HG03095 (cell line): ENCODE data around the gene WDR1.

Experiments
- ATAC-seq: cut with Tn5 transposase; IDR thresholded peaks from one replicate; pipeline ENCODE4 v1.9.1; 2021; ENCODE audit warnings: moderate library complexity; ENCODE audit not compliant: unreplicated experiment

WDR1 gene

DNA sequence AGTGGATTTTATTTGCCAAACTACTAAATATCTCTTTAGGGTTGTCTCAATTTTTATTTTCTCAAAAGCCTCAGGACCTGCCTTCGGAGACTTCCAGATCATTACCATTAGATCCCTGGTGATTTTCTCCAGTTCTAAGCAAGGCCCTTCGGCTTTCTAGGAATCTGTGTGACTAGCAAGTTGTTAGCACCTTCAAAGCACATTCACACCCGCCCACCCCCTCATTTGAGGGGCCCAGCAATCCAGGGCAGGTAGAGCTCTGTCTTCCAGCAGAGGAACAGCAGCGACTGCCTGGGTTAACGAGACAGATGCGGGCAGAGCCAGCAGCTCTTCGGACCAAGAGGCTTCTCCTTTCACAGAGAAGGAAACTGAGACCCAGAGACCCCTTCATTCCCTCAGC lies 2.0 kb downstream of the WDR1 start:
- no peak for ATAC-seq

- ATAC-seq: no peak
Measured at GRCh38 chr4:10114147-10114546, 2.5 kb downstream of the WDR1 start.

- ATAC-seq: no peak
Measured at GRCh38 chr4:10113362-10114047, 3.1 kb downstream of the WDR1 start.

DNA sequence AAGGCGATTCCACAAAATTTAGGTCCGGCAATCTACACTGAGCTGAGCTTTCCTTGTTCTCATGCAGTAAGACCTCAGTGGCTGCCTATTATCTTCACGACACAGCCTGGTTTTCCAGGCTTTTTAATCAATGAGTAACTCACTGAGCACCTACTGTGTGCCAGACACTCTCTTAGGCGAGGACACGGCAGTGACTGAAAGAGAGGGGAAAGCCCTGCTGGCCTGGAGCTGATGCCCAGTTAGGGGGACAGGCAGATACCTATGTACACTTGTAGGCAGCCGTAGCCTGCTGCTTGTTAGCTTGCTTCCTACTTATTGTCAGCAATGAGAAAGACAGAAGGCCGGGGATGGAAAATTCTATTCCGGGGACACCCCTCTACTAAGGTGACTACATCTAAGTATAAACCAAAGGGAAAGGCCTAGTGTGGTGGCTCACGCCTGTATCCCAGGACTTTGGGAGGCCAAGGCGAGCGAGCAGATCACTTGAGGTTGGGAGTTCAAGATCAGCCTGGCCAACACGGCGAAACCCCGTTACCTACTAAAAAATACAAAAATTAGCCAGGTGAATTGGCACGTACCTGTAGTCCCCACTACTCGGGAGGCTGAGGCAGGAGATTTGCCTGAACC lies 3.8 kb downstream of the WDR1 start:
- no peak for ATAC-seq

- ATAC-seq: no peak
Measured at GRCh38 chr4:10111067-10111801, 5.4 kb downstream of the WDR1 start.

DNA sequence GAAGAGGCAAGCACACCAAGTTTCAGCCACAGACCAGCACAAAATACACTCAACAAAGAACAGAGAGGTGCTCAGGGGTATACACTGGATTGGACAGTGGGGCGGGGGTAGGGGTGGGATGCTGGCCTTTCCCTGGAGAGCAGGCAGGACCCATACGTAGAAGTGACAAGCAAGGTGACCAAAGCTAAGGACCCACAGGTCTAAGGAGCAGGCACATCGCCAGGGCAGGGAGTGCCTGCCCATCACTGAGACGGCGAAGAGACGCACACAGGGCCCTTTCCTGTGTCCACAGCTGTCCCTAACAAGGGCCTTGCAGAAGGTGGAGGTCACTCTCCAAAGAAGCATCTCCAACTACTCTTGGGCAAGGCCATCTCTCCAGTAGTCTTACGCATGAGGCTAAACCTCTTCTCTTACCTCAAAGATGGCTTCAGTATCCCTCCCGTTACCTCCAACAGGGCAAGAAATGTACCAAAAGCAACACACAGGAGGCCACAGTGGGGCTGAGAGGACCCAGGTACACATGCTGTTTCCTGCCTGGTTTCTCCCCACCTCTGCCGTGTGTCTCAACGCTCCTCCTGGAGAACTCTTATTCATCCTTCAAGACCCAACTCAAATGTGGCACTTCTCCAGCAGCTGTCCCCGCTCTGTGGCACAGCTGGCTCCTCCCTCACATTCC lies 6.5 kb downstream of the WDR1 start:
- ATAC-seq: no peak

DNA sequence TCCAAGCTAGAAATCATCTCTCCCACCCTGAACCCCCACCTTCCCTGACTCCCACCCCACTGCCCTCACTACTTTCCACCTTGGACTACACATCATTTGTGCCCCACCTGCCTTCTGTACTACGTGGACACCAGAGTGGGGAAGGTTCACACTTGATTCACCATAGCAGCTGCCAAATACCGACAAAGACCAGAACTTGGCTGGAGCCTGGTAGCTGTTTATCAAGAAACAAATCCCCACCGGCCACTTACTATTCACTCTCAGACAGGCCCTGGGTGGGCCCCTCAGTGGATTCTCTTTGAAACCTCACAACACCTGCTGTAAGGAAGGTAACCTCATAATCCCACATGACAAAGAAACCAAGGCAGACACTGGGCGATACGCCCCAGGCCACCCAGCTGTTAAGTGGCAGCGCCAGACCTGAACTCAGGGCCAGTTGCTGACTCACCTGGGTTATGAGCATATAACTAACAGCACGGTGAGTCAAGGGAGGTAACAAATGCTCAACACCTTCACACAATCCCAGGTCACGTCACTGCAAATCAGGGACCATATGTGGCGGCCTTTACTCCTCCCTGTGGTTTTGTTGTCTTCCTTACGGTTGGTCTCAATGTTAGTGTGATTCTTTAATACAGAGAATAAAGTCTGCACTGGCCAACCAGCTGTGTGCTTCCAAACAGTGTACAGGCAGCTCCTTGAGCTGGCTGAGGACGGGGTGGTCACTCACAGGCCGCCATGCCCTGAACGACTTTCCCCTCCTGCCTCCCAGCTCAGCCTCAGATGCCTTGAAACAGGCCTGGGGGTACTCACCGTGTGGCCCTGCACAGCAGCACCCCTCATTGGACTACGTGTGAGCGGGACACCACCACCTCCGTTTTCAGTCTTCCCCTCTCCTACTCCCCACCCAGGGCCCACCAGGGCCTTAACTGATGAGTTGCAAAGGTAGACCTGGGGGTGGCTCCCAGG lies 7.5 kb downstream of the WDR1 start:
- ATAC-seq: no peak

GRCh38 chr4:10108391-10108790 lies 8.2 kb downstream of the WDR1 start:
- no peak for ATAC-seq

- no peak for ATAC-seq
Measured at GRCh38 chr4:10107111-10108091, 9.2 kb downstream of the WDR1 start.

- no peak for ATAC-seq
Measured at GRCh38 chr4:10106421-10107039, 10.1 kb downstream of the WDR1 start.

DNA sequence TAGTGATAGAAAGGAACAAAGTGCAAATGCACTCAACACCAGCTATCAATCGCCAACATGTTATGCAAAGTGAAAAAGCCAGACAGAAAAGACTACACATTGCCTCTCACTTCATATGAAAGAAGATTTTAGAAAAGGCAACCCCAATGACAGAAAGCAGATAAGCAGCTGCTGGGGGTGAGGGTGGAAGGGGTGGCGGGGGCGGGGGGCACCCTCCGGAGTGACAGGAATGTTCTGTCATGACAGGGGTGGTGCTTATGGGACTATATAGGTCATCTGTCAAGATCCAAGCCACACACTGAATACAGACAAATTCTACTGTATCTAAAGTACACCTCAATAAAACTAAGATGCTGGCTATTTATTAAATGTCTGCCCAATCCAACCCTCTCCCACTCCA lies 10.7 kb downstream of the WDR1 start:
- ATAC-seq: no peak

GRCh38 chr4:10105421-10105820 lies 11.2 kb downstream of the WDR1 start:
- no peak for ATAC-seq

DNA sequence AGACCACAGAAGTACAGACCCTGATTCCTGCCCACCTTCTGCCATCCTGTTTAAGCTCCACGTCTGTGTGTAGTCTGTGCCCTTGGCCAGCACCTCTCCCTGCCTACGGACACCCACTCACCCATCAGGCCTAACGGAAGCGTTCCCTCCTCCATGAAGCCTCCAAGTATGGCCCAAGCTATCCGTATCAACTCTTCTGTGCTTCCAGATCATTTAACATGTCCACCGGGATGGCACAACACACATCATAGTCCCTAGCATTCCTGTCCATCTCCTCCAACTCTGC lies 11.7 kb downstream of the WDR1 start:
- ATAC-seq: no peak

DNA sequence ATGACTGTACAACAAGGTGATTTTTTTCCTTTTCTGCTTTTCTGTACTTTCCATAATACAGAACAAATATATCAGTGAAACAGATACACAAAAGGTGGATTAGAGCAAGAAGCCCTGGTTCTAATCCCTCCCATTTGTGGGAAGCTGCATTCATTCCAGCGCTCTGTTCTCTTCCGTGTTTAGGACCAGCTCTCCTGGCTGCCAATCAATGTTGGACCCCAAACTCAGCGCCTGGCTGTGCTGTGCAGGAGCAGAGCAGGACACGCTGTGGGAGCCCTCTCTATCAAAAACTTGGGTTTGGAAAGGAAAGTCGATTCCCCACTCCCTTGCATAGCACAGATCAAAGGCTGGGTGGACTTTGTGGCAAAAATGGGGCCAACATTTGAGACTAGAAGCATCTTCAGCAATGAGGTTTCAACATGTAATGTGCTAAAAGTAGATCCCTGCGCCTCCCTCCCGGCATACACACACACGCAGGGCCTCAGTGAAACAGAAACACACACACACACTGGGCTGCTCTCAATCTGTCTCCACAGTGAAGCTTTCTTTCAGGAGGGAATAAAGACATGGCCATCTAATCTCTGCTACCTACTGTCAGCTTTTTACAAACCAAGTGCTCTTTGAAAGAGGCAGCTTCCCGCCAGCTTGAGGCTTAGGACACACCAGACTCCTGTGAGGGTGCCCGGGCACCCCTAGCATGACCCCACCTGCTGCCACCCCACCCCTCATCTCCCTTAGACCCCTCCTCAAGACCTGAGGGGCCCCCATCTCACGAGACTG lies 12.2 kb downstream of the WDR1 start:
- ATAC-seq: no peak

GRCh38 chr4:10102474-10103332 lies 13.9 kb downstream of the WDR1 start:
- no peak for ATAC-seq

- ATAC-seq: no peak
Measured at GRCh38 chr4:10101671-10102473, 14.7 kb downstream of the WDR1 start.
